Fibroblast of skin of abdomen (primary cell): ENCODE data around the gene HBG2.
A peak's percentile ranks its signal among the peaks of the same experiment; 100 is the strongest.
"Not testable (repeated sequence)": the region's sequence is repeated elsewhere in the genome, so short reads cannot be mapped to it uniquely, and the experiment has no call there.

Experiments used
- DNase-seq: peaks from one replicate; pipeline ENCODE4 v3.0.0-alpha.2; 2013

The HBG2 gene

GRCh38 chr11:5248498-5248897, 6.1 kb downstream of the HBG2 start:
- not testable (repeated sequence) for DNase-seq

GRCh38 chr11:5247472-5248192, 6.9 kb downstream of the HBG2 start:
- no peak for DNase-seq

- no peak for DNase-seq
These were observed 7.7 kb downstream of the HBG2 start for GRCh38 chr11:5246772-5247471.

GRCh38 chr11:5245155-5245554, 9.4 kb downstream of the HBG2 start:
- no peak for DNase-seq

- no peak for DNase-seq
These were observed 10.8 kb downstream of the HBG2 start for GRCh38 chr11:5243816-5244180.

- no peak for DNase-seq
These were observed 11.4 kb downstream of the HBG2 start for GRCh38 chr11:5242933-5243815.

- no peak for DNase-seq
These were observed 12.4 kb downstream of the HBG2 start for GRCh38 chr11:5242208-5242607.

- no peak for DNase-seq
These were observed 13.1 kb downstream of the HBG2 start for GRCh38 chr11:5241458-5241857.

- DNase-seq: no peak
These were observed 14.1 kb downstream of the HBG2 start for GRCh38 chr11:5240458-5240857.

GRCh38 chr11:5240056-5240455, 14.5 kb downstream of the HBG2 start:
- DNase-seq: no peak

GRCh38 chr11:5239046-5239445, 15.5 kb downstream of the HBG2 start:
- no peak for DNase-seq

GRCh38 chr11:5238486-5238885, 16.1 kb downstream of the HBG2 start:
- no peak for DNase-seq

GRCh38 chr11:5237420-5237819, 17.2 kb downstream of the HBG2 start:
- DNase-seq: no peak

- no peak for DNase-seq
These were observed 19.1 kb downstream of the HBG2 start for GRCh38 chr11:5235364-5236095.

- DNase-seq: peak; percentile 5
These were observed 20.2 kb downstream of the HBG2 start, which contains the start of gene HBD for GRCh38 chr11:5234381-5234834. TSS of gene HBD (minus strand) at chr11:5234483. CDS start at chr11:5234433, 50 bp downstream.

GRCh38 chr11:5233307-5233706, 21.3 kb downstream of the HBG2 start:
- no peak for DNase-seq

- no peak for DNase-seq
These were observed 21.8 kb downstream of the HBG2 start for GRCh38 chr11:5232821-5233220.

- DNase-seq: no peak
These were observed 22.4 kb downstream of the HBG2 start for GRCh38 chr11:5232176-5232575.

GRCh38 chr11:5231111-5231510, 23.5 kb downstream of the HBG2 start:
- DNase-seq: no peak

- DNase-seq: no peak
These were observed 24.3 kb downstream of the HBG2 start for GRCh38 chr11:5230266-5230665.

GRCh38 chr11:5229796-5230195, 24.8 kb downstream of the HBG2 start:
- DNase-seq: no peak

- no peak for DNase-seq
These were observed 25.2 kb downstream of the HBG2 start for GRCh38 chr11:5229356-5229755.
